H9 (cell line): ENCODE data around the gene DEFB108B. TPM values are rescaled to one million over a fixed set of nuclear protein-coding genes. Genes with fewer than 3 reads are reported as not detected.
"Not testable (repeated sequence)": the region's sequence is repeated elsewhere in the genome, so short reads cannot be mapped to it uniquely, and the experiment has no call there.

Experiments
- DNase-seq: peaks from one replicate; pipeline ENCODE4 v3.0.0-alpha.2; 2017
- H2AFZ ChIP-seq: one replicate; pipeline ENCODE4 v1.6.1; 2013; ENCODE audit warnings: mild to moderate bottlenecking, low read length, control low read depth, moderate library complexity
- H2AK5ac ChIP-seq: 2 replicates; pipeline ENCODE4 v1.6.1; 2013; ENCODE audit warnings: low read length, control low read depth, mixed read lengths; ENCODE audit not compliant: insufficient read length
- H2BK120ac ChIP-seq: one replicate; pipeline ENCODE4 v1.6.1; 2013; ENCODE audit warnings: low read depth, mild to moderate bottlenecking, low read length, control low read depth, inconsistent platforms; ENCODE audit not compliant: poor library complexity, severe bottlenecking
- H2BK12ac ChIP-seq: 2 replicates; pipeline ENCODE4 v1.6.1; 2013; ENCODE audit warnings: low read length, control low read depth, mixed read lengths, low read depth; ENCODE audit not compliant: insufficient read length
- H2BK15ac ChIP-seq: 2 replicates; pipeline ENCODE4 v1.6.1; 2013; ENCODE audit warnings: low read depth, low read length, control low read depth
- H2BK20ac ChIP-seq: one replicate; pipeline ENCODE4 v1.6.1; 2013; ENCODE audit warnings: low read depth, mild to moderate bottlenecking, low read length, control low read depth, inconsistent platforms; ENCODE audit not compliant: poor library complexity, severe bottlenecking
- H2BK5ac ChIP-seq: 2 replicates; pipeline ENCODE4 v1.6.1; 2013; ENCODE audit warnings: low read length, control low read depth, mixed read lengths; ENCODE audit not compliant: insufficient read length
- H3K14ac ChIP-seq: 2 replicates; pipeline ENCODE4 v1.6.1; 2013; ENCODE audit warnings: low read length, control low read depth; ENCODE audit not compliant: insufficient read depth
- H3K18ac ChIP-seq: 2 replicates; pipeline ENCODE4 v1.6.1; 2013; ENCODE audit warnings: low read depth, mild to moderate bottlenecking, mixed read lengths, low read length, control low read depth; ENCODE audit not compliant: insufficient read length
- H3K23ac ChIP-seq: 2 replicates; pipeline ENCODE4 v1.6.1; 2013; ENCODE audit warnings: low read length, control low read depth, mixed read lengths, low read depth; ENCODE audit not compliant: insufficient read length
- H3K23me2 ChIP-seq: 2 replicates; pipeline ENCODE4 v1.6.1; 2013; ENCODE audit warnings: low read depth, mild to moderate bottlenecking, mixed read lengths, low read length, control low read depth; ENCODE audit not compliant: insufficient read length, poor library complexity, severe bottlenecking
- H3K27ac ChIP-seq: 2 replicates; pipeline ENCODE4 v1.5.1; 2013; ENCODE audit warnings: low read length, control low read depth, mixed read lengths, low read depth; ENCODE audit not compliant: insufficient read length
- H3K27me3 ChIP-seq: 2 replicates; pipeline ENCODE4 v1.6.1; 2013; ENCODE audit warnings: low read length, control low read depth, inconsistent platforms; ENCODE audit not compliant: insufficient read depth
- H3K4ac ChIP-seq: 2 replicates; pipeline ENCODE4 v1.6.1; 2013; ENCODE audit warnings: low read depth, mild to moderate bottlenecking, control low read depth, inconsistent platforms, low read length, moderate library complexity
- H3K4me1 ChIP-seq: 2 replicates; pipeline ENCODE4 v1.6.1; 2013; ENCODE audit warnings: low read length, control low read depth, inconsistent platforms; ENCODE audit not compliant: insufficient read depth
- H3K4me2 ChIP-seq: 2 replicates; pipeline ENCODE4 v1.6.1; 2013; ENCODE audit warnings: low read length, control low read depth, mixed read lengths; ENCODE audit not compliant: insufficient read length, insufficient read depth
- H3K56ac ChIP-seq: 2 replicates; pipeline ENCODE4 v1.6.1; 2013; ENCODE audit warnings: low read depth, mild to moderate bottlenecking, mixed read lengths, low read length, control low read depth; ENCODE audit not compliant: insufficient read length
- H3K79me1 ChIP-seq: 2 replicates; pipeline ENCODE4 v1.6.1; 2013; ENCODE audit warnings: low read depth, mild to moderate bottlenecking, moderate library complexity, low read length, control low read depth, inconsistent platforms; ENCODE audit not compliant: insufficient read depth, poor library complexity, severe bottlenecking
- H3K79me2 ChIP-seq: 2 replicates; pipeline ENCODE4 v1.6.1; 2013; ENCODE audit warnings: low read length, control low read depth, inconsistent platforms; ENCODE audit not compliant: insufficient read depth
- H3K9ac ChIP-seq: 2 replicates; pipeline ENCODE4 v1.6.1; 2013; ENCODE audit warnings: low read length, control low read depth, mixed read lengths; ENCODE audit not compliant: insufficient read length; ENCODE audit errors: extremely low read depth
- H3K9me3 ChIP-seq: one replicate; pipeline ENCODE4 v1.6.1; 2013; ENCODE audit warnings: low read depth, low read length, inconsistent platforms; ENCODE audit not compliant: control insufficient read depth
- H3T11ph ChIP-seq: one replicate; pipeline ENCODE4 v1.6.1; 2013; ENCODE audit warnings: mild to moderate bottlenecking, low read length, control low read depth, inconsistent platforms
- H4K20me1 ChIP-seq: one replicate; pipeline ENCODE4 v1.6.1; 2013; ENCODE audit not compliant: control insufficient read depth, insufficient read length, insufficient read depth
- H4K5ac ChIP-seq: 2 replicates; pipeline ENCODE4 v1.6.1; 2013; ENCODE audit warnings: low read depth, mild to moderate bottlenecking, mixed read lengths, low read length, control low read depth; ENCODE audit not compliant: insufficient read length
- H4K8ac ChIP-seq: replicated peaks from 2 replicates; pipeline ENCODE4 v1.6.1; 2013; ENCODE audit warnings: low read length, control low read depth, mixed read lengths, low read depth; ENCODE audit not compliant: insufficient read length
- H4K91ac ChIP-seq: 2 replicates; pipeline ENCODE4 v1.6.1; 2013; ENCODE audit warnings: low read depth, mild to moderate bottlenecking, moderate library complexity, mixed read lengths, low read length, control low read depth; ENCODE audit not compliant: insufficient read length
- H3K27ac Mint-ChIP-seq, 3 experiments: 2 replicates in 2 of 3; 3 replicates in 1 of 3; pipeline ENCODE4 v1.8.0; 2020 to 2021; ENCODE audit warnings: mixed read lengths in 3 of 3, mild to moderate bottlenecking in 1 of 3, moderate library complexity in 1 of 3
- H3K27me3 Mint-ChIP-seq: 2 replicates; pipeline ENCODE4 v1.8.0; 2021; ENCODE audit warnings: low read depth, mild to moderate bottlenecking, moderate library complexity, mixed read lengths
- H3K36me3 Mint-ChIP-seq, 3 experiments: 2 replicates in 2 of 3; 3 replicates in 1 of 3; pipeline ENCODE4 v1.8.0; 2020 to 2021; ENCODE audit warnings: low read depth in 3 of 3, mixed read lengths in 3 of 3; ENCODE audit not compliant: insufficient read depth in 1 of 3
- H3K4me1 Mint-ChIP-seq, 2 experiments: 2 replicates each; pipeline ENCODE4 v1.8.0; 2020; ENCODE audit warnings: mixed read lengths in 2 of 2
- H3K4me3 Mint-ChIP-seq, 2 experiments: 2 replicates in 1 of 2; 3 replicates in 1 of 2; pipeline ENCODE4 v1.8.0; 2020 to 2021; ENCODE audit warnings: mild to moderate bottlenecking in 2 of 2, mixed read lengths in 2 of 2, moderate library complexity in 1 of 2
- H3K9me3 Mint-ChIP-seq, 2 experiments: 2 replicates in 1 of 2; 3 replicates in 1 of 2; pipeline ENCODE4 v1.8.0; 2020; ENCODE audit warnings: mild to moderate bottlenecking in 2 of 2, mixed read lengths in 2 of 2, moderate library complexity in 1 of 2
- WGBS: extraction: QIAGEN DNeasy Blood & Tissue Kit; methylation state at CpG from one replicate; pipeline ENCODE4 v1.1.7; 2013; ENCODE audit warnings: missing lambda C conversion rate, low lambda C conversion rate, mixed read lengths; ENCODE audit not compliant: insufficient read length; ENCODE audit errors: extremely low coverage; 5-methylcytosine and 5-hydroxymethylcytosine counted together
- total RNA-seq: library from RNA; stranded (reverse); gene quantifications from 2 replicates; pipeline ENCODE4 v1.2.1, GENCODE V29; 2021

Gene DEFB108B
- total RNA-seq, 1 experiment from 2014 or later, result not detected

- peak overlapping the region; percentile 19 for H3K4me2 ChIP-seq
- H2BK12ac ChIP-seq, H3K9me3 ChIP-seq, H3K4me1 ChIP-seq, H2BK5ac ChIP-seq, H3T11ph ChIP-seq, H2BK120ac ChIP-seq, H3K23me2 ChIP-seq, H3K79me1 ChIP-seq, H2AK5ac ChIP-seq, H3K79me2 ChIP-seq, DNase-seq, H3K27ac ChIP-seq, H3K23ac ChIP-seq, H4K5ac ChIP-seq, H4K8ac ChIP-seq, H4K91ac ChIP-seq, H3K4ac ChIP-seq, H2AFZ ChIP-seq, H3K27me3 Mint-ChIP-seq, H3K27me3 ChIP-seq, H4K20me1 ChIP-seq, H2BK20ac ChIP-seq, H3K36me3 Mint-ChIP-seq, H3K14ac ChIP-seq, H3K18ac ChIP-seq, H3K9ac ChIP-seq, H2BK15ac ChIP-seq, H3K9me3 Mint-ChIP-seq, H3K56ac ChIP-seq: not testable (repeated sequence)
- H3K27ac Mint-ChIP-seq, result peak overlapping the region; percentile 97 to 99 (median 98)
- WGBS, result no CpG with 5 or more reads among the region's 22 CpGs
- peak overlapping the region; percentile 89 to 93 for H3K4me3 Mint-ChIP-seq
- H3K4me1 Mint-ChIP-seq, result peaks cover 21 to 22% of the 10 kb centered on the region in 2 experiments
Measured at GRCh38 chr11:71786848-71787097, 46.2 kb upstream of the DEFB108B start.
